H9 (cell line): ENCODE data around the gene THRB. TPM values are rescaled to one million over a fixed set of nuclear protein-coding genes. Genes with fewer than 3 reads are reported as not detected.

Experiments
- DNase-seq: peaks from one replicate; pipeline ENCODE4 v3.0.0-alpha.2; 2017
- H2AFZ ChIP-seq: one replicate; pipeline ENCODE4 v1.6.1; 2013; ENCODE audit warnings: mild to moderate bottlenecking, low read length, control low read depth, moderate library complexity
- H2AK5ac ChIP-seq: 2 replicates; pipeline ENCODE4 v1.6.1; 2013; ENCODE audit warnings: low read length, control low read depth, mixed read lengths; ENCODE audit not compliant: insufficient read length
- H2BK120ac ChIP-seq: one replicate; pipeline ENCODE4 v1.6.1; 2013; ENCODE audit warnings: low read depth, mild to moderate bottlenecking, low read length, control low read depth, inconsistent platforms; ENCODE audit not compliant: poor library complexity, severe bottlenecking
- H2BK12ac ChIP-seq: 2 replicates; pipeline ENCODE4 v1.6.1; 2013; ENCODE audit warnings: low read length, control low read depth, mixed read lengths, low read depth; ENCODE audit not compliant: insufficient read length
- H2BK15ac ChIP-seq: 2 replicates; pipeline ENCODE4 v1.6.1; 2013; ENCODE audit warnings: low read depth, low read length, control low read depth
- H2BK20ac ChIP-seq: one replicate; pipeline ENCODE4 v1.6.1; 2013; ENCODE audit warnings: low read depth, mild to moderate bottlenecking, low read length, control low read depth, inconsistent platforms; ENCODE audit not compliant: poor library complexity, severe bottlenecking
- H2BK5ac ChIP-seq: 2 replicates; pipeline ENCODE4 v1.6.1; 2013; ENCODE audit warnings: low read length, control low read depth, mixed read lengths; ENCODE audit not compliant: insufficient read length
- H3K14ac ChIP-seq: 2 replicates; pipeline ENCODE4 v1.6.1; 2013; ENCODE audit warnings: low read length, control low read depth; ENCODE audit not compliant: insufficient read depth
- H3K18ac ChIP-seq: 2 replicates; pipeline ENCODE4 v1.6.1; 2013; ENCODE audit warnings: low read depth, mild to moderate bottlenecking, mixed read lengths, low read length, control low read depth; ENCODE audit not compliant: insufficient read length
- H3K23ac ChIP-seq: 2 replicates; pipeline ENCODE4 v1.6.1; 2013; ENCODE audit warnings: low read length, control low read depth, mixed read lengths, low read depth; ENCODE audit not compliant: insufficient read length
- H3K23me2 ChIP-seq: 2 replicates; pipeline ENCODE4 v1.6.1; 2013; ENCODE audit warnings: low read depth, mild to moderate bottlenecking, mixed read lengths, low read length, control low read depth; ENCODE audit not compliant: insufficient read length, poor library complexity, severe bottlenecking
- H3K27ac ChIP-seq: 2 replicates; pipeline ENCODE4 v1.5.1; 2013; ENCODE audit warnings: low read length, control low read depth, mixed read lengths, low read depth; ENCODE audit not compliant: insufficient read length
- H3K27me3 ChIP-seq: 2 replicates; pipeline ENCODE4 v1.6.1; 2013; ENCODE audit warnings: low read length, control low read depth, inconsistent platforms; ENCODE audit not compliant: insufficient read depth
- H3K4ac ChIP-seq: 2 replicates; pipeline ENCODE4 v1.6.1; 2013; ENCODE audit warnings: low read depth, mild to moderate bottlenecking, control low read depth, inconsistent platforms, low read length, moderate library complexity
- H3K4me1 ChIP-seq: 2 replicates; pipeline ENCODE4 v1.6.1; 2013; ENCODE audit warnings: low read length, control low read depth, inconsistent platforms; ENCODE audit not compliant: insufficient read depth
- H3K4me2 ChIP-seq: 2 replicates; pipeline ENCODE4 v1.6.1; 2013; ENCODE audit warnings: low read length, control low read depth, mixed read lengths; ENCODE audit not compliant: insufficient read length, insufficient read depth
- H3K56ac ChIP-seq: 2 replicates; pipeline ENCODE4 v1.6.1; 2013; ENCODE audit warnings: low read depth, mild to moderate bottlenecking, mixed read lengths, low read length, control low read depth; ENCODE audit not compliant: insufficient read length
- H3K79me1 ChIP-seq: 2 replicates; pipeline ENCODE4 v1.6.1; 2013; ENCODE audit warnings: low read depth, mild to moderate bottlenecking, moderate library complexity, low read length, control low read depth, inconsistent platforms; ENCODE audit not compliant: insufficient read depth, poor library complexity, severe bottlenecking
- H3K79me2 ChIP-seq: 2 replicates; pipeline ENCODE4 v1.6.1; 2013; ENCODE audit warnings: low read length, control low read depth, inconsistent platforms; ENCODE audit not compliant: insufficient read depth
- H3K9ac ChIP-seq: 2 replicates; pipeline ENCODE4 v1.6.1; 2013; ENCODE audit warnings: low read length, control low read depth, mixed read lengths; ENCODE audit not compliant: insufficient read length; ENCODE audit errors: extremely low read depth
- H3K9me3 ChIP-seq: one replicate; pipeline ENCODE4 v1.6.1; 2013; ENCODE audit warnings: low read depth, low read length, inconsistent platforms; ENCODE audit not compliant: control insufficient read depth
- H3T11ph ChIP-seq: one replicate; pipeline ENCODE4 v1.6.1; 2013; ENCODE audit warnings: mild to moderate bottlenecking, low read length, control low read depth, inconsistent platforms
- H4K20me1 ChIP-seq: one replicate; pipeline ENCODE4 v1.6.1; 2013; ENCODE audit not compliant: control insufficient read depth, insufficient read length, insufficient read depth
- H4K5ac ChIP-seq: 2 replicates; pipeline ENCODE4 v1.6.1; 2013; ENCODE audit warnings: low read depth, mild to moderate bottlenecking, mixed read lengths, low read length, control low read depth; ENCODE audit not compliant: insufficient read length
- H4K8ac ChIP-seq: replicated peaks from 2 replicates; pipeline ENCODE4 v1.6.1; 2013; ENCODE audit warnings: low read length, control low read depth, mixed read lengths, low read depth; ENCODE audit not compliant: insufficient read length
- H4K91ac ChIP-seq: 2 replicates; pipeline ENCODE4 v1.6.1; 2013; ENCODE audit warnings: low read depth, mild to moderate bottlenecking, moderate library complexity, mixed read lengths, low read length, control low read depth; ENCODE audit not compliant: insufficient read length
- H3K27ac Mint-ChIP-seq, 3 experiments: 2 replicates in 2 of 3; 3 replicates in 1 of 3; pipeline ENCODE4 v1.8.0; 2020 to 2021; ENCODE audit warnings: mixed read lengths in 3 of 3, mild to moderate bottlenecking in 1 of 3, moderate library complexity in 1 of 3
- H3K27me3 Mint-ChIP-seq: 2 replicates; pipeline ENCODE4 v1.8.0; 2021; ENCODE audit warnings: low read depth, mild to moderate bottlenecking, moderate library complexity, mixed read lengths
- H3K36me3 Mint-ChIP-seq, 3 experiments: 2 replicates in 2 of 3; 3 replicates in 1 of 3; pipeline ENCODE4 v1.8.0; 2020 to 2021; ENCODE audit warnings: low read depth in 3 of 3, mixed read lengths in 3 of 3; ENCODE audit not compliant: insufficient read depth in 1 of 3
- H3K4me1 Mint-ChIP-seq, 2 experiments: 2 replicates each; pipeline ENCODE4 v1.8.0; 2020; ENCODE audit warnings: mixed read lengths in 2 of 2
- H3K4me3 Mint-ChIP-seq, 2 experiments: 2 replicates in 1 of 2; 3 replicates in 1 of 2; pipeline ENCODE4 v1.8.0; 2020 to 2021; ENCODE audit warnings: mild to moderate bottlenecking in 2 of 2, mixed read lengths in 2 of 2, moderate library complexity in 1 of 2
- H3K9me3 Mint-ChIP-seq, 2 experiments: 2 replicates in 1 of 2; 3 replicates in 1 of 2; pipeline ENCODE4 v1.8.0; 2020; ENCODE audit warnings: mild to moderate bottlenecking in 2 of 2, mixed read lengths in 2 of 2, moderate library complexity in 1 of 2
- CTCF ChIP-seq: fragments of 200-600 bp; sonication (generic); conservative IDR thresholded peaks from 3 replicates; pipeline ENCODE4 v1.8.0; 2021; ENCODE audit warnings: antibody characterized with exemption, mild to moderate bottlenecking
- WGBS: extraction: QIAGEN DNeasy Blood & Tissue Kit; methylation state at CpG from one replicate; pipeline ENCODE4 v1.1.7; 2013; ENCODE audit warnings: missing lambda C conversion rate, low lambda C conversion rate, mixed read lengths; ENCODE audit not compliant: insufficient read length; ENCODE audit errors: extremely low coverage; 5-methylcytosine and 5-hydroxymethylcytosine counted together
- total RNA-seq: library from RNA; stranded (reverse); gene quantifications from 2 replicates; pipeline ENCODE4 v1.2.1, GENCODE V29; 2021

The THRB gene
- total RNA-seq, 1 experiment from 2014 or later: 8.6 TPM

DNA sequence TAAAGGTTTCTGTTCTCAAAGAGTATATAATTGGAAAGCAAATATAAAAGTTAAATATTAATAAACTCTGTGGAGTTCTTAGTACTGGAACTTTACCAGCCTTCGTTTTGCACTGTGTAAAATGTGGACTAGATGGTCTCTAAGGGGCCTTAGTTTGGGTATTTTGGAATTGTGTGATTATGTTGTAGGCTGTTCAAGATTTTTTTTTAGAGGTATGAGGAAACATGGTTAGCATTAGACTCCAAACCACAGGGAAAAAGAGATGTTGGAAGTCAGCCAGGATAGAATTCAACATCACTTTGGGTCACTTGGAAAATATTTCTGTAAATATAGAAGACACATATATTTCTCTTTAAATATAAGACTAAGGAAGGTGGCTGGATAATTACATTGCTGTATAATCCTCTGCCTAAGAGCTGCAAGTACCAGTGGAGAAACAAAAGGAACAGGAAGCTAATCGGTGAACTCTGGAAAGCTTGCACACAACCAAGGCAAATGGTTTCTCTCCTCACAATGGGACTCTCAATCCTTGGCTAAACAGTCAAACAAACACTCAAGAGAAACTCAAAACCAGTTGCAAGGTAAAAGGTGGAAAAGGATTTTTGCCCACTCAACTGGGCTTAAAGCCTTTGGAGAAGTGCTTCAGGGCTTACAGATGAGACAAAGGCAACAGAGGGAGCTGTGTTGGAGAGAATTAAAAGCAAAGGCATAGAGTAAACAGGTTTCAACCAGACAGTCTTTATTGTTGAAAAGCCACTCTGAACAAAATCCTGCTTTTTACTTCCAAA is 407.8 kb downstream of the THRB start:
- Histone ChIP-seq H3K9ac (no peak overlapping the region), H4K8ac (no peak overlapping the region), H4K5ac (no peak overlapping the region), H4K20me1 (no peaks in the 10 kb centered on the region), H3K27me3 (no peaks in the 10 kb centered on the region), H3K23me2 (no peaks in the 10 kb centered on the region), H3K23ac (no peak overlapping the region), H3K27ac (no peak overlapping the region), H3K18ac (no peak overlapping the region), H2AK5ac (no peak overlapping the region), H3T11ph (no peak overlapping the region), H2BK5ac (no peak overlapping the region), H3K79me2 (no peaks in the 10 kb centered on the region), H3K9me3 (no peaks in the 10 kb centered on the region), H3K14ac (no peak overlapping the region), H3K4ac (no peak overlapping the region), H3K4me2 (no peak overlapping the region), H3K56ac (no peak overlapping the region), H2BK12ac (no peak overlapping the region), H2BK15ac (no peak overlapping the region), H4K91ac (no peak overlapping the region), H3K79me1 (no peaks in the 10 kb centered on the region), H2AFZ (no peak overlapping the region), H3K4me1 (no peaks in the 10 kb centered on the region), H2BK20ac (no peak overlapping the region), H2BK120ac (no peak overlapping the region)
- peak overlapping the region in 2 of 3 experiments; percentile 33 to 97; a peak in 4 of 7 replicates for H3K27ac Mint-ChIP-seq
- no peak for DNase-seq
- H3K9me3 Mint-ChIP-seq: peaks cover 3 to 6% of the 10 kb centered on the region in 2 experiments; a peak in 3 of 5 replicates
- H3K4me3 Mint-ChIP-seq: no peak overlapping the region
- H3K27me3 Mint-ChIP-seq: no peaks in the 10 kb centered on the region
- 0 out of 7 replicates have a peak, but pooled peaks cover 0 to 2% (median 0%) of the 10 kb centered on the region in 3 experiments for H3K36me3 Mint-ChIP-seq
- H3K4me1 Mint-ChIP-seq: peaks cover 4 to 15% of the 10 kb centered on the region in 2 experiments
- no peak for TF ChIP-seq CTCF
- no CpG with 5 or more reads among the region's 2 CpGs for WGBS
